Choroid plexus epithelial cell (primary cell): ENCODE measurements around the gene RHCG.
A peak's percentile ranks its signal among the peaks of the same experiment; 100 is the strongest.

Experiments used
- DNase-seq: peaks from one replicate; pipeline ENCODE4 v3.0.0-alpha.2; 2010; ENCODE audit warnings: low read depth
- H3K4me3 ChIP-seq: 2 replicates; pipeline ENCODE4 v1.5.1; 2011; ENCODE audit warnings: low read depth, mild to moderate bottlenecking, control low read depth, low read length, moderate library complexity
- CTCF ChIP-seq: conservative IDR thresholded peaks from 2 replicates; pipeline ENCODE4 v1.5.1; 2011; ENCODE audit warnings: low read depth, mild to moderate bottlenecking, control low read depth, inconsistent platforms, low read length, moderate library complexity

RHCG gene

GRCh38 chr15:89504166-89504565 lies 7.8 kb upstream of the RHCG start:
- DNase-seq, result no peak
- no peak for TF ChIP-seq CTCF
- H3K4me3 ChIP-seq, result no peak overlapping the region

GRCh38 chr15:89502867-89503595 lies 6.6 kb upstream of the RHCG start:
- TF ChIP-seq CTCF, result no peak
- no peak for DNase-seq
- no peak overlapping the region for H3K4me3 ChIP-seq

- no peak overlapping the region for H3K4me3 ChIP-seq
- DNase-seq, result no peak
- TF ChIP-seq CTCF, result no peak
Observed at GRCh38 chr15:89501646-89502045, 5.3 kb upstream of the RHCG start.

- TF ChIP-seq CTCF, result peak; percentile 48
- H3K4me3 ChIP-seq, result no peak overlapping the region
- DNase-seq, result no peak
Observed at GRCh38 chr15:89500397-89501270, 4.3 kb upstream of the RHCG start.

- TF ChIP-seq CTCF, result no peak
- no peak for DNase-seq
Observed at GRCh38 chr15:89499156-89499555, 2.8 kb upstream of the RHCG start.

GRCh38 chr15:89498574-89498906 lies 2.2 kb upstream of the RHCG start:
- DNase-seq, result no peak
- no peak for TF ChIP-seq CTCF

More at GRCh38 chr15:89499156-89499555, 2.8 kb upstream of the RHCG start:
- H3K4me3 ChIP-seq, result no peak overlapping the region

More at GRCh38 chr15:89498574-89498906, 2.2 kb upstream of the RHCG start:
- no peak overlapping the region for H3K4me3 ChIP-seq
